ENCODE results near the gene STH.
A peak's percentile ranks its signal among the peaks of the same experiment; 100 is the strongest.
"Not testable (repeated sequence)": the region's sequence is repeated elsewhere in the genome, so short reads cannot be mapped to it uniquely, and the experiment has no call there.

STH gene

DNA sequence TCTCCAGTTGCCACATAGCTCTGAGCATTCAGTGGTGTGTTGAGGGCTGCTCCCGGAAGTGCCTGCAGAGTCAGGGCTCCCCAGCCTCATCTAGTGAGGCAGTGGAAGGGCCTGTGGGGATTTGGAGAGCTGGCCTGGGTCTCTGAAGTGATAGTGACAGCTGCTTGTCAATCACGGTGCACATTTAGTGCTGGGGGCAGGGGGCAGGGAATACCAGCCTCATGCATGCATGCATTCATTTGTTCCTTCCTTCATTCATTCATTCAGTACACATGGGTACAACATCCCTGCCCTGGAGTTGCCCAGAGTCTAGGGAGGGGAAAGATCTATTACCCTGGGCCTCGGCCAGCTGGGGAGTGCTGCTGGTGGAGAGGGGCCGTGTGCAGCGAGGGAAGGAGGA lies 11.3 kb upstream of the STH start:
- no peak for DNase-seq

DNA sequence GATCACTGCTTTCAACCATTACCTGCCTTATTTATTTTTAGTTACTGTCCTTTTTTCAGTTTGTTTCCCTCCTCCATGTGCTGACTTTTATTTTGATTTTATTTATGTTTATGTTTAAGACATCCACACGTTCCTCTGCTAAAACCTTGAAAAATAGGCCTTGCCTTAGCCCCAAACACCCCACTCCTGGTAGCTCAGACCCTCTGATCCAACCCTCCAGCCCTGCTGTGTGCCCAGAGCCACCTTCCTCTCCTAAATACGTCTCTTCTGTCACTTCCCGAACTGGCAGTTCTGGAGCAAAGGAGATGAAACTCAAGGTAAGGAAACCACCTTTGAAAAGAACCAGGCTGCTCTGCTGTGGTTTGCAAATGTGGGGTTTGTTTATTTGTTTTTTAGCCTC lies 9.3 kb upstream of the STH start:
- DNase-seq, result no peak

DNA sequence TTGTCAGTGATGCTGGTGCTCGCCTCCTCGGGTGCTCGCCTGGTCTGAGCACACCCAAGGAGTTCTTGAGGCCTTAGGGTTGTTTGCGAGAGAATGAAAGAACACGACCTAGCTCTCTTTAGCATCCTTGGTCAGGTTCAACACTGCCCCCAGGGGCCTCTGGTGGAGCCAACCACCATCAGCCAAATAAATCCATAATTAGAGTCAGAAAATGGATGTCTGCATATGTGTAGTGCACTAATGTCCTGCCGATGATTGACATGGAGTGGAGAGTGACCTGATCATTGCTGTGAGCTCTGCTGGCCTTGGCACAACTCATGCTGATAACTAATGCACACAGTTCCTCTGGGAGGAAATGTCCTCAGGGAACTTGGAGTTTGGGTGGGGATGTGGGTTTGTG lies 8.2 kb upstream of the STH start:
- DNase-seq, result no peak

DNA sequence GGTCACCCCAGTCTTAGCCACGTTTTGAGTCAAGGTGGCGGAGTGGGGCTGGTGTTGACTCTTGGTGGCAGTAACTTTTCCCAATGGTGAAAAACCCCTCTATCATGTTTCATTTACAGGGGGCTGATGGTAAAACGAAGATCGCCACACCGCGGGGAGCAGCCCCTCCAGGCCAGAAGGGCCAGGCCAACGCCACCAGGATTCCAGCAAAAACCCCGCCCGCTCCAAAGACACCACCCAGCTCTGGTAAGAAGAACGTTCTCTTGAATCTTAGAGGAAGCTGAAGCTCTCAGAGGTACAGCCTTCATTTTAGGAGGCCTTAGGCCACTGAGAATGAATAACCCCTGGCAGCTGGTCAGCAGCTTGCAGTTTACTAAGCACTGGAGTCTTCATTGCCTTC lies 7.7 kb upstream of the STH start:
- no peak for DNase-seq

DNA sequence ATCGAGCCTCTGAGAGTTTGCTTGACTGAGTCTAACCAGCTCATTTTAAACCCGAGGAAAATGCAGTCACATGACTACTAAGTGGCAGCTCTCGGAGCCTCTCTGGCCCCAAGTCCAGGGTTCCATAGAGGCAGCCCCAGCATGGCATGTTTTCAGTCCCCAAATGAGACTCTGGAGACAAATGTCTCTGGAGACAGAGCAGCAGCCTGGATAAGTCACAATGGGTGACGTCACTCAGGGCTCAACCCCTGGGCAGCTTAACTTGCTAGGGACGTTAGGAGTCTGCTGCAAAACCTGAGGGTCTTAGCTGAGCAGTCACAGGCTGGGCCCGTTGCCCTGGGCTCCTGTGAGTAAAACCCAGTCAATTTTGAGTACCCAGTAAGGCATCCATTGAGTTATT lies 6.9 kb upstream of the STH start:
- DNase-seq, result no peak

DNA sequence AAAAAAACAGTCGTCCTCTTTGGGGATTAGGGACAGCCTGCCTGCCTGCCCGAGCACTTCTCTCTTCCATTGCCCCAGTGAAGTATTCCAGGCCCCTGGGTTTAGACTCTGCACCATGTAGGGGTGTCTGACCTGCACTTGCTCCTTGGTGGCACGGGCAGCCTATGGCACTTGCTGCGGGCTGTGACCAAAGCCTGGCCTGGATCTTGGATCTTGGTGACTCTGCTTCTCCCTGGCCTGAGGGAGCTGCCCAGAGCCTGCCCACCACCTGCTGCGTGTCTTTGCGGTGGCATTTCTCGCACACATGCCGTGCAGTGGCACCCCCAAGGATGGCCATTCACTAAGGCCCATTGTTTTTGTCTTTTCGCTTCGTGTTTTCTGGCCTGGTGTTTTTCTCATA lies 6.1 kb upstream of the STH start:
- DNase-seq, result no peak

- no peak for DNase-seq
These were observed 5.0 kb upstream of the STH start for GRCh38 chr17:45993962-45994627.

GRCh38 chr17:45994987-45995386 lies 4.1 kb upstream of the STH start:
- DNase-seq, result no peak

- no peak for DNase-seq
These were observed 3.3 kb upstream of the STH start for GRCh38 chr17:45995627-45996270.

GRCh38 chr17:45996282-45996937 lies 2.6 kb upstream of the STH start:
- DNase-seq, result no peak

GRCh38 chr17:45997166-45997565 lies 1.9 kb upstream of the STH start:
- no peak for DNase-seq

GRCh38 chr17:45997624-45998023 lies 1.4 kb upstream of the STH start:
- no peak for DNase-seq

DNA sequence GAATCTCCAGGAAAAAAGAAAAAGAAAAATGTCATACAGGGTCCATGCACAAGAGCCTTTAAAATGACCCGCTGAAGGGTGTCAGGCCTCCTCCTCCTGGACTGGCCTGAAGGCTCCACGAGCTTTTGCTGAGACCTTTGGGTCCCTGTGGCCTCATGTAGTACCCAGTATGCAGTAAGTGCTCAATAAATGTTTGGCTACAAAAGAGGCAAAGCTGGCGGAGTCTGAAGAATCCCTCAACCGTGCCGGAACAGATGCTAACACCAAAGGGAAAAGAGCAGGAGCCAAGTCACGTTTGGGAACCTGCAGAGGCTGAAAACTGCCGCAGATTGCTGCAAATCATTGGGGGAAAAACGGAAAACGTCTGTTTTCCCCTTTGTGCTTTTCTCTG lies 845 bp downstream of the STH start:
- no peak for DNase-seq

DNA sequence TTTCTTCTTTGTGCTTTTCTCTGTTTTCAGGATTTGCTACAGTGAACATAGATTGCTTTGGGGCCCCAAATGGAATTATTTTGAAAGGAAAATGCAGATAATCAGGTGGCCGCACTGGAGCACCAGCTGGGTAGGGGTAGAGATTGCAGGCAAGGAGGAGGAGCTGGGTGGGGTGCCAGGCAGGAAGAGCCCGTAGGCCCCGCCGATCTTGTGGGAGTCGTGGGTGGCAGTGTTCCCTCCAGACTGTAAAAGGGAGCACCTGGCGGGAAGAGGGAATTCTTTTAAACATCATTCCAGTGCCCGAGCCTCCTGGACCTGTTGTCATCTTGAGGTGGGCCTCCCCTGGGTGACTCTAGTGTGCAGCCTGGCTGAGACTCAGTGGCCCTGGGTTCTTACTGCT lies 1.2 kb downstream of the STH start:
- DNase-seq, result no peak

DNA sequence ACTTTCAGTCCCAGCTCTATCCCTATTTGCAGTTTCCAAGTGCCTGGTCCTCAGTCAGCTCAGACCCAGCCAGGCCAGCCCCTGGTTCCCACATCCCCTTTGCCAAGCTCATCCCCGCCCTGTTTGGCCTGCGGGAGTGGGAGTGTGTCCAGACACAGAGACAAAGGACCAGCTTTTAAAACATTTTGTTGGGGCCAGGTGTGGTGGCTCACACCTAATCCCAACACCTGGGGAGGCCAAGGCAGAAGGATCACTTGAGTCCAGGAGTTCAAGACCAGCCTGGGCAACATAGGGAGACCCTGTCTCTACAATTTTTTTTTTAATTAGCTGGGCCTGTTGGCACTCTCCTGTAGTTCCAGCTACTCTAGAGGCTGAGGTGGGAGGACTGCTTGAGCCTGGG lies 1.7 kb downstream of the STH start:
- DNase-seq, result no peak

GRCh38 chr17:46001390-46002310 lies 2.6 kb downstream of the STH start:
- no peak for DNase-seq

- peak; percentile 68 for DNase-seq
These were observed 3.4 kb downstream of the STH start for GRCh38 chr17:46002311-46002972.

DNA sequence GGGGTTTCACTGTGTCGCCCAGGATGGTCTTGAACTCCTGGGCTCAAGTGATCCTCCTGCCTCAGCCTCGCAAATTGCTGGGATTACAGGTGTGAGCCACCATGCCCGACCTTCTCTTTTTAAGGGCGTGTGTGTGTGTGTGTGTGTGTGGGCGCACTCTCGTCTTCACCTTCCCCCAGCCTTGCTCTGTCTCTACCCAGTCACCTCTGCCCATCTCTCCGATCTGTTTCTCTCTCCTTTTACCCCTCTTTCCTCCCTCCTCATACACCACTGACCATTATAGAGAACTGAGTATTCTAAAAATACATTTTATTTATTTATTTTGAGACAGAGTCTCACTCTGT lies 3.9 kb downstream of the STH start:
- no peak for DNase-seq

DNA sequence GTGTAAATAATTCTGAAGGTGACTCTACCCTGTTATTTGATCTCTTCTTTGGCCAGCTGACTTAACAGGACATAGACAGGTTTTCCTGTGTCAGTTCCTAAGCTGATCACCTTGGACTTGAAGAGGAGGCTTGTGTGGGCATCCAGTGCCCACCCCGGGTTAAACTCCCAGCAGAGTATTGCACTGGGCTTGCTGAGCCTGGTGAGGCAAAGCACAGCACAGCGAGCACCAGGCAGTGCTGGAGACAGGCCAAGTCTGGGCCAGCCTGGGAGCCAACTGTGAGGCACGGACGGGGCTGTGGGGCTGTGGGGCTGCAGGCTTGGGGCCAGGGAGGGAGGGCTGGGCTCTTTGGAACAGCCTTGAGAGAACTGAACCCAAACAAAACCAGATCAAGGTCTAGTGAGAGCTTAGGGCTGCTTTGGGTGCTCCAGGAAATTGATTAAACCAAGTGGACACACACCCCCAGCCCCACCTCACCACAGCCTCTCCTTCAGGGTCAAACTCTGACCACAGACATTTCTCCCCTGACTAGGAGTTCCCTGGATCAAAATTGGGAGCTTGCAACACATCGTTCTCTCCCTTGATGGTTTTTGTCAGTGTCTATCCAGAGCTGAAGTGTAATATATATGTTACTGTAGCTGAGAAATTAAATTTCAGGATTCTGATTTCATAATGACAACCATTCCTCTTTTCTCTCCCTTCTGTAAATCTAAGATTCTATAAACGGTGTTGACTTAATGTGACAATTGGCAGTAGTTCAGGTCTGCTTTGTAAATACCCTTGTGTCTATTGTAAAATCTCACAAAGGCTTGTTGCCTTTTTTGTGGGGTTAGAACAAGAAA lies 5.1 kb downstream of the STH start:
- DNase-seq, result no peak

DNA sequence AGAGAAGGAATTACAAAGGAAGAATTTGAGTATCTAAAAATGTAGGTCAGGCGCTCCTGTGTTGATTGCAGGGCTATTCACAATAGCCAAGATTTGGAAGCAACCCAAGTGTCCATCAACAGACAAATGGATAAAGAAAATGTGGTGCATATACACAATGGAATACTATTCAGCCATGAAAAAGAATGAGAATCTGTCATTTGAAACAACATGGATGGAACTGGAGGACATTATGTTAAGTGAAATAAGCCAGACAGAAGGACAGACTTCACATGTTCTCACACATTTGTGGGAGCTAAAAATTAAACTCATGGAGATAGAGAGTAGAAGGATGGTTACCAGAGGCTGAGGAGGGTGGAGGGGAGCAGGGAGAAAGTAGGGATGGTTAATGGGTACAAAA lies 7.0 kb downstream of the STH start:
- not testable (repeated sequence) for DNase-seq

GRCh38 chr17:46007461-46007965 lies 8.5 kb downstream of the STH start:
- DNase-seq, result no peak

DNA sequence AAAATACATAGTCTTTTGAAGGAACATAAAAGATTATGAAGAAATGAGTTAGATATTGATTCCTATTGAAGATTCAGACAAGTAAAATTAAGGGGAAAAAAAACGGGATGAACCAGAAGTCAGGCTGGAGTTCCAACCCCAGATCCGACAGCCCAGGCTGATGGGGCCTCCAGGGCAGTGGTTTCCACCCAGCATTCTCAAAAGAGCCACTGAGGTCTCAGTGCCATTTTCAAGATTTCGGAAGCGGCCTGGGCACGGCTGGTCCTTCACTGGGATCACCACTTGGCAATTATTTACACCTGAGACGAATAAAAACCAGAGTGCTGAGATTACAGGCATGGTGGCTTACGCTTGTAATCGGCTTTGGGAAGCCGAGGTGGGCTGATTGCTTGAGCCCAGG lies 9.5 kb downstream of the STH start:
- DNase-seq, result no peak

Measured in activated naive CD4-positive, alpha-beta T cell treated with anti-CD3 and anti-CD28 coated beads, Interleukin-2, amount 50 U/mL, for 16 hours (primary cell).